ENCODE data around the gene OTX1.

OTX1 gene

DNA sequence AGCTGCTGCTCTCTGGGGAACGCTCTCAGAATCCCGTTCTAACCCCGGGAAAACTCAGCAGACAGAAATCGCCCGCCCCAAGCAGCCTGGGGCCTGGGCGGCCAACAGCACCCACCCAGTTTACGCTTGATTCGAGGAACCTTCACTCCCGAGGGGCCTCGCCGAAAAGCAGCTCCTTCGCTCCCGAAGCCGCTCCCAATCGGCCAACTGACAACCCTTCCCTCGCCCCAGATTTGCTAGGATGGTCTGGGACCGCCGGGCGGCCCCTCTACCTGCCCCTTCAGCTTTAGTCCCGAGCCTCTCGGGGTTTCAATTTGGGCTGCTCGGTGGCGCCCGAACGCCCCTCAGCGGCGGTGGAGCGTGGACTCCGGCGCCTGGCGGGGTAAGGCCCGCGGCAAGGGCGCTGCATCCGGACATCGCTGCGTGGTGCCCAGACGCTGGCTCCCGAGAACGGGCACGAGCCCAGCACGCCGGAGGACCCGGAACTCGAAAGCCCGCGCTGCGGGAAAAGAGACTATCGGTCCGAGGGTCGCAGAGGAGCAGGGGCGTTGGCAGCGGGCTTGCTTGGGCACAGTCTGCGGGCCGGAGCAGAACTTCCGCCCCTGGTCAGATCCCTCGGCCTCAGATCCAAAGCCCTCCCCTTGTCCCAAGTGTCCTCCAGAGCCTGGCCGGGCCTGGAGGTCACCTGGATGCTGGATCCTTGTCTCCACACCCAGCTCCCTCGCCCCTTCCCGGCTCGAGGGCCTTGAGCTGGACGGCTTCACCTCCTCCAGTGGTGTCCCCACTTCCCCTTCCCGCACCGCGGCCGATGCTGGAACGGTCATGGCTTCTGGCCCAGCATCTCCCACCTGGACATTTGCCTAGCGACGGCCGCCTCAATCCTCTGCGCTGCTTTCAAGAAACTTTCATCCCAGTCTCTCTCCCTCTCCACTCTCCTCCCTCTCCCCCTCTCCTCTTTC, 3.0 kb upstream of the OTX1 start:
- peak; percentile 15 for DNase-seq (ENCODE audit: low spot score)

DNA sequence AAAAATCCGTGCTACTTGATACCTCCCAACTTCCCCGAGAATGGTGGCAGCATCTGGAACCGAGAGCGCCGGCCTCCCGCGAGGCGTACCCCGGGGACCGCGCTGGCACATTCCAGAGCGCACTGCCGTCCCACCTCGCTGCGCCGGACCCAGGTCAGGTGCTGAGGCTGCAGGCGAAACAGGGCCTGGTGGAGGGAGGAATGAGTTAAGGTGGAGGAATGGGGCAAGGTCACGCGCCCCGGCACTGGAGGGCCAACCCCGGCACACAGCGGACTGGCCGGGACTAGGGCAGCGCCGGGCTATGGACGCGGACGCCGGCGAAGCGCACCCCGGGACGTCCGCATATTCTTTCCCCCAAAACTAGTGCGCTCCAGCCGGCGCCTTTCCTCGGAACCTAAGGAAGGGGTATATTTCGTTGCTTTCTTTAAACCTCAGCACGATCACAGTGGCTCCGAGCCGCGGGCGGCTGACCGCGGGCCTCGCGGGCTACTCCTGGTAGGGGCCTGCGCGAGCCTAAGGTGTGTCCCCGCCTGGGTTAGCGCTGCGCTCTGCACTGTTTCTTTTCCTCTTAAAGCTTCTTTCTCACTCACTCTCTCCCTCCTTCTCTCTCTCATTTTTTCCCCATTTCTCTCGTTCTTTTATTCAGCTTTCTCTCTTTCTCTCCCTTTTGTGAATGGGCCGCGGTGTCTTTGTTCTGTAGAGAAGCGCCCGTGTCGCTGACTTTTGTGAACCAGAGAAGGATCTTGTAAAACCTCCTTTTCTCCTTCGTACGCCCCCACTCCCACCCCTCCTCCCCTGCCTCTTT, 2.1 kb upstream of the OTX1 start:
- no peak for DNase-seq (ENCODE audit: low spot score)

DNA sequence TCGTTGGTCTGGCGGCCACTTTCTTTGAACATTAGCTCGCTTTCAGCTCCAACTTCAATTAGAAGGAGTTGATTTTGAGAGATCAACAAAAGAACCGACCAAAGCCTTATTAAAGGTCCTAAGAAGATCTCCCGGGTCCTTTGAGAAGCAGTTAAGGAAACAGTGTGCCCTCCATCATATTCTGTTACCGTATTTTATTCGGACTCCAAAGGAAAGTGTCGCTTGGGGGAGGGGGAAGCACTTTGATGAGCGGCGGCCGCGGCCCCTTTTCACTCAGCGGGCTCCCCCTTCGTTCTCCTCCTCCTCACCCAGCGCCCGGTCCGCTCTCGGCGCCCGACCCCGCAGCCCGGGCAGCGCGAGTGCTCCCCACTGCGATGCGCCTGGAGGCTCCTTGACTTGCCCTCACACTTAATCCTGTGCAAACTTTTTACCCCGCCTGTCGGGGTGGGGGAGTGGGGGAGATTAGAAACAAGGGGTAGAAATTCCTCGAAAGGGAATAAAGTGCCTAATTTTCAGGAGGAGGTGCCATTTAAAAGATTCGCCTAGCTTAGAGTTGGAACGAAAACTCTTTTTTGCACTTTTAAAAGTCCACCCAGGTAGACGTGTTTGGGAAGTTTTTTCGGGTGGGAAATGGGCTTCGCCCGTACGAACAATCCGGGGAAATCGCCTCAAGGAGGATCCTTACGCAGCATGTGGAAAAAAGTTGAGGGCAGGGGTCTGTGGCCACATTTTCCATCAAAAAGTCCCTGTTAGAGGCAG, 1.2 kb upstream of the OTX1 start:
- no peak for DNase-seq (ENCODE audit: low spot score)

DNA sequence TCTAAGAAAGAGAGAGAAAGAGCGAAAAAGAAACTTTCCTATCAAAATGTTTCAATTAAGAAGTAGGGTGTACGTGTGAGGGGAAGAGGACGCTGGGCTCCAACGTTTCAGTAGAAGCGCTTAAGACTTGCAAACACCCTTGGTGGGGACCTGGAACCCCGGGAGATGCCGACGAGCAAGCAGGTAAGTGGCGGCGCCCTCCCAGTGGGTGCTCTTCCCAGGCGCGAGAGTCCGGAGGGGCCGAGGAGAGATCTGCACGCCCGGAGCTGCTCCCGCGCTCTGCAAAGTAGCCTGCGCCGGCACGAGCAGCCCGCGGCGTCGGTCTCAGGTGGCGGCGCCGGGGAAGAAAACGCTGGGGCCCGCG, 678 bp upstream of the OTX1 start:
- DNase-seq (ENCODE audit: low spot score): no peak

DNA sequence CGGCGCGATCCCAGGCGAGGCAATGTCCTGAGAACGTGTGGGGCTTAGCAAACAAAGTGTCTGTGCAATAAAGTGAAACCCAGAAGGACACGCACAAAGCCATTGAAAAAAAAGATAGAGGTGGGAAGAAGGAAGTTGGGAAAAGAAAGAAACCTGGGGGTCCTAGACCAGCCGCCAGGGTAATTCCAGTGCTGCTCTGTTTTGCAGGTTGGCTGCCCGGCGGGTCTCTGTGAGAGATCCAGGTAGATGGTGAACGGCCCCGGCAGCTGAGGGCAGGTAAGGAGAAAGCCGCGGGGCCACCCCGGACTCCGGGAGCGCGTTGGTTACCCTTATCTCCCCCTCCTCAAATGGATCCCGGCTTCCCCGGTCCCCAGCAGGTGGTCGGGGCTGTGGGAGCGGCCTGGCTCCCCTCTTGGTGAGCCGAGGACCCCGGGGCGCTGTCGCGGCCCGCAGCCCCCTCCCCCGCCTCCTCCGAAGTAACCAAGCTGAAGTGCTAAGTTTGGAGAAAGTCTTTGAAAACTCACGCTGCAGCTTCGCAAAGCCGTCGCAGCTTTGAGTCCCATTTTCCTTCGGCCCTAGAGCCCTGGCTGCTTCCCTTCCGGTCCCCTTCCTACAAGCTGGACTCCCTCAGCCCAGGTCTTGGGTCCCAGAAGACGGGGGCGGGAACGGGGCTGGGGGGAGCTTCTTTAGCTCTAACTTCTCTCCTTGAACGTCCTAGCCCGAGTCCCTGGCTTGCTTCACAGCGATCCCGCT, 588 bp downstream of the OTX1 start:
- DNase-seq (ENCODE audit: low spot score): no peak

DNA sequence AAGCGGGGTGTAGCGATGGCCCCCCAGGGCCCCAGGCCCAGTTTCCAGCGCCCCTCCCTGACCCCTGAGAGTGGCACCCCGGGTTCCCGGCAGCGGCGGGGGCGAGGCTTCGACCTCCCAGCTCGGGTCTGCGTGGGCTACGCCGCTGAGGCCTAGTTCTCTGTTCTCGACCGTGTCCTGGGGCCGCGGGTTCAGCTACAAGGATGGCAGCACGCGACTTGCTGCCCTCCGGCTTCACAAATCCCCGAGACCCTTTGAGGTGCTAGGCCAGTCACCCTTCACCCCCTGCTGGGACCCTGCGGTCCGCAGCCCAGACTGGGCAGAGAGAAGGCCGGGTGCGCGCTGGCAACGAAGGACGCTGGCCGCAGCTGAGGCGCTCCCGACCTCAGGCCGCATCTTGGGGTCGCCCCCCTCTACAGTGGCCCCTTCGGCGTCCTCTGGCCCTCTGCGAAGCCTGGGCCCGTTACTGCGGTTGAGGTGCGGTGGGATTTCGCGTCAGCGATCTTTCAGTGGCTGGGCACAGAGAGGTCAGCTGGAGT, 1.2 kb downstream of the OTX1 start:
- no peak for DNase-seq (ENCODE audit: low spot score)

DNA sequence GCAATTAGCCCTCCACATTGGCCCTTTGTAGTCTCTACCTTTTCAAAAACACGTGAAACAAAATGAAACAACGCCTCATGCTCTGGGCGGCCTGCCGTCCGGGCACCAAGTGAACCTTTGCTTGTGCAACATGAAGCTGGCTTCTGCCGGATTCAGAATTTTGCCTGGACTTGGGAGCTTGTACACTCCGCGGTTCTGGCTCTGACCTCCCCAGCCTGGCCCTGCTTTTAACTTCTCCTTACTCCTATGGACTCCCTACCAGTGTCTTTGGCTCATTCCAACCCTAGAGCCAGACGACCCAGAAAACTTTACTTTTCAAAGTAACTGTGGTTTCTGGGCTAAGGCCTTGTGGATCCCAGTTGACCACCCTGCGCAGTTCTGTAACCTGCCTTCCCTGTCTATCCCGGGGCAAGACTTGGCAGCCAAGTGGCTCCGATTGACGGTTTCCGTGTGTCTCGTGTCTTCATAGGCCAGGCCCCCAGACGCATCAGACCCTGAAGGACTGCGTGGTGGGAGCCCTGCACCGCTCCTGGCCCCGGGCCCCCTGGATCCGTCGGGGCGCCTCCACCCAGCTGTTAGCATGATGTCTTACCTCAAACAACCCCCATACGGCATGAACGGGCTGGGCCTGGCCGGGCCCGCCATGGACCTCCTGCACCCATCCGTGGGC, 1.9 kb downstream of the OTX1 start:
- no peak for DNase-seq (ENCODE audit: low spot score)

DNA sequence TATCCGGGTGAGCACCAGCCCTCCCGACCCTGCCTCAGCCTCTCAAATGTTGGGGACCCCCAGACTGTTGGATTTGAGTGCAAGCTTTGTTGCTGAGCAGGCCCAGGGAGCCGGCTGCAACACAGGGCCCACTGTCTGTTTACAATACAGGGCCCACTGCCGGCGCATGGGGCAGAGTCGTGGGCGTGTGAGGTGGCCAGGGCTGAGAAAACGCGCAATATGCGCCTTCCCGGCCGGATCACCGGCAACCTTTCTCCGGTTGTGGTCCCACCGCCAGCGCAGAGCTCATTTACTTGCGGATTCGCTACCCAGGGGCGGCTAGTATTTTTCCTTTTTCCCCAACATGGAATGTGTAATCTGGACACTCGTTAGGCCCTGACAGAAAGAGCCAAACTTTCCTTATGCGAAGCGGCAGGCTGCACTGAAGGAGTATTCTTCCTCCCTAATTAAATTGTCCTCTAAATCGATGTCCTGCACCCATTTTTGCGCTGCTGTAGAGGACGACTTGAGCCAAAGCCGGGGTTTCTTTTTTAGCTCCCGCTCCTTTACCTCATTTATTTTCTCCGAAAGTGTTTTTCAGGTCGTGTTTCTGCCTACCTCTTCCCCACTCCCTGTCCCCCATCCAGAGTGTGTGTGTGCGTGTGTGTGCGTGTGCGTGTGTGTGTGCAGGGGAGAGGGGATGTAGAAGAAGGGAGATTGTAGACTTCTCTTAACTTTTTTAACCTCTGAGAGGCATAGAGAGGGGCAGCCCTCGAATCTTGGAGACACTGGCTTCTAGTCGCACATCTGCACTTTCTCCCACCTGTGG, 2.7 kb downstream of the OTX1 start:
- DNase-seq (ENCODE audit: low spot score): no peak

DNA sequence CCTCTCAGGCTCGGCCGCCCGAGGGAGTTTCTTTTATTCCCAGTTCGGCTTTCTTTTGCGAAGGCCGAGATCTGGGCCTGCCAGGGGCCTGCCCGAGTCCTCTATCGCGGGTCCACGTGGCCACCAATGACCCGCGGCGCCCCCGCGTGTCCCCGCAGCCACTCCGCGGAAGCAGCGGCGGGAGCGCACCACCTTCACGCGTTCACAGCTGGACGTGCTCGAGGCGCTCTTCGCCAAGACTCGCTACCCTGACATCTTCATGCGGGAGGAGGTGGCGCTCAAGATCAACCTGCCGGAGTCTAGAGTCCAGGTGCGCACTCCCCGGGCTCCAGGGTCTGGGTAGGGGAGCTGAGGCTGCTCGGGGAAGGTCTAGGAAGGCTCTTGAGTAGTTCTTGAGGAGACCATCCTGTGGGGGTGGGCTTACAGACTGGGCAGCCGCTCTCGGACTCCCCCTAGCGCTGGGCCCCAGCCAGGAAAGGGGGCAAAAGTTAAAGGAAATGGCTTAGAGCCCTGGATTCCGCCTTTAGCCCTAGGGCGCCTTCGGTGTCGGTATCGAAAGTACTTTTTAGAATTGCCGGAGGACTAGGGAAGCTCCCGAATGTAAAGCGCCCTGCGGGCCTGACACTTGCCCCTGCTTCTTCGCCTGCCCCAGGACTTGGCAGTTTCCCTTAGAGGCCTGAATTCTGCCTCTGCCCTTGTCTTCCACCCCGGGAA, 3.4 kb downstream of the OTX1 start:
- DNase-seq (ENCODE audit: low spot score): no peak

DNA sequence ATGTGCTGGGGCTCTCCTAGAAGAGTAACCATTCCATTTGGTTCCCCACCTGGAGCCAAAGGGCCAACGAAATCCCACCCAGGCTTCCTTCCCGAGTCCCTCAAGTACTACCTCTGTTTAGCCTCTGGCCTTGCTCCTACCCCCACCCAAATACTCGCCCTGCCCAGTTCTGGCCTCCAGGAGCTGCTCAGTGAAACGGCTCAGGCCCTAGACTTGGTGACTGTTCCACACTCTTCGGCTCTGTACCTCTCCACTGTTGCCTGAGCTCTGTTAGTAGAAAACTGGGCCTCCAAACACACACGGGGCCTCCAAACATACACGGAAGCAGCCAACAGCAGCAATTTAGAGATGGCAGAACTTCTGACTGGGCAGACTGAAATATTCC, 4.2 kb downstream of the OTX1 start:
- no peak for DNase-seq (ENCODE audit: low spot score)

DNA sequence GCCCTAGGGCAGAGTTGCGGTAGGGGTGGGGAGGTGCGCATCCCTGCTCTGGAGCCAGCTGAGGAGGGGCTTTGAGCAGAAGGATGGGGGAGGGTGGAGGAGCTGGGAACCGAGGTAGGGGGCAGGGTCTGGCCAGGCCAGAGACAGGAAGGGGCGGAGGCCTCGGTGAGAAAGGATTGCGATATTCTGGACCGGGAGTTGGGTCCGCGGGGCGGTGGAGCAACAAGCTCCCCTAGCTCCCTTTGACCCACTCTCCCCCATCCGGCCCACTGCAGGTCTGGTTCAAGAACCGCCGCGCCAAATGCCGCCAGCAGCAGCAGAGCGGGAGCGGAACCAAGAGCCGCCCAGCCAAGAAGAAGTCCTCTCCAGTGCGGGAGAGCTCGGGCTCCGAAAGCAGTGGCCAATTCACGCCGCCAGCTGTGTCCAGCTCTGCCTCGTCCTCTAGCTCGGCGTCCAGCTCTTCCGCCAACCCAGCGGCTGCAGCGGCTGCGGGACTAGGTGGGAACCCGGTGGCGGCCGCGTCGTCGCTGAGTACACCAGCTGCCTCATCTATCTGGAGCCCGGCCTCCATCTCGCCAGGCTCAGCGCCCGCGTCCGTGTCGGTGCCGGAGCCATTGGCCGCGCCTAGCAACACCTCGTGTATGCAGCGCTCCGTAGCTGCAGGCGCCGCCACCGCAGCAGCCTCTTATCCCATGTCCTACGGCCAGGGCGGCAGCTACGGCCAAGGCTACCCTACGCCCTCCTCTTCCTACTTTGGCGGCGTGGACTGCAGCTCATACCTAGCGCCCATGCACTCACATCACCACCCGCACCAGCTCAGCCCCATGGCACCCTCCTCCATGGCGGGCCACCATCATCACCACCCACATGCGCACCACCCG, 4.8 kb downstream of the OTX1 start:
- DNase-seq (ENCODE audit: low spot score): peak; percentile 3

DNA sequence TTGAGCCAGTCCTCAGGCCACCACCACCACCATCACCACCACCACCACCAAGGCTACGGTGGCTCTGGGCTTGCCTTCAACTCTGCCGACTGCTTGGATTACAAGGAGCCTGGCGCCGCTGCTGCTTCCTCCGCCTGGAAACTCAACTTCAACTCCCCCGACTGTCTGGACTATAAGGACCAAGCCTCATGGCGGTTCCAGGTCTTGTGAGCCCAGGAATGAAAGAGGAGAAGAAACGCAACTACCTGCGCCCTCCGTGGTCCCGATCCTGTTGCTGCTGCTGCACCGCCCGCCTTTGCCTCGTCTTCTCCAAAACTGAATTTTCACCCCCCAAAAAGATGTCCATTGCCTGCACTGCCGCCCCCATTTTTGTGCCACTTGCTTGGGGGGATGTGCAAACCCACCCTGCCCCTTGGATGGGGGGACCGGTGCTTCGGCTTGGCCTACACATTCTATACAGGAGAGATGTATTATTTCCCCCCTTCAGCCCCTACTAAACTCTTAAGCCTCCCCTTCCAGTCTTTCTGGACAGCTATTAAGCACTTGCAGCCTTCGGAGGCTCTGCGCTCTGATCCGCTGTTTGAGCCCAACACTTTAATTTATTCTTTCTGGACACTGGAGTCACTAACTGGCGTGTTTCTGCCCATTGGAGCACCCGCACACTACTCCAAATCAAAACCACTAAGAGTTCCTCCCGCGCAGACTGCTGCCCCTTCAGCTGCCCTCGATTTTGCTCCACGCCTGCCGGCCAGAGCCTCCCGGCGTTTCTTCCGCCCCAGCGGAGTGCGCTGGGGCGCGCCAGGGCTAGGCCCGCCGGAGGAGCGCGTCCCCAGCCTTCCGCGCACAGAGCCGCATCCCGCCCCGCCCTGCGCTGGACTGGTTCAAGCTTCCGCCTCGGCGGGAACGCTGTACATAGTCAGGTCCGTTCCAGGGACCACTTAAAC, 5.7 kb downstream of the OTX1 start:
- no peak for DNase-seq (ENCODE audit: low spot score)

DNA sequence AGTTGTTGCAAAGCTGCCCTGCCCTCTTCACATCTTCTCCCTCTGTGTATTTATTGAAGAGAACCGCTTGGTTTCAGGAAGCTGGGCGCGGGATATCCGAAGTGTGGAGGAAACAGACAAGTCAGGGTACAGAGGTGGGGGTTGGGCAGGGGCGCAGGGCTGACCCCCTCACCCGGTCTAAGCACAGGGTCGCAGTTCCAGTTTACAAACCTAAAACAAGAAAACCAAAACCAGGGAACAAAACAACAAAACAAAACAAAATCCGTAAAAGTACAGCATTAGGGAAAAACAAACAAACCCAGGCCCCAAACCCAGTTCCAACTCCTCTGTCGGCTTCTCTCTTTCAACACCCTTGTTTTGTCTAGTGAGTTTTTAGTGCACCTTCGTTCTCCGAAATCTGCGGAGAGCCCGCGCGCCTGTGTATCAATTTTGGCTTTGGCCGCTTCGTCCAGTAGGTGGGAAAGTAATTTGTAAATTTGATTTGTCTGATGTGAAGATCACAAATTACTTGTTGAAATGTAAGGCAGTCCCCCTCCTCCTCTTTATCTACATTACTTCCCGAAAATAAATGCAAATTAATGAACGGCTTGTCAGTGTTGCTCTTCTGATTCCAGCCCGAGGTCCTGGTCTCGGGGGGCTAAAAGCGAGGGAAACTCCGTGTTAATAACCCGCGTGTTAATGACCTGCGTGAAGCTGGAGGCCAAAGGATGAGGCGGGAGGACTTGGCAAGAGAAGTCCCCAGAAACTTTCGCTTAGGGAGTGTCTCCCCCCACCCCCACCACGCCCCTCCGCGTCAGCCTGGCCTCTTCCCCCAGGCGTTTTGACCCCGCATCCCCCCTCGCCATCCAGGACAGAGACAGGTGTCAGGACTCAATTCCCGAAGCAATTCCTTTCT, 6.9 kb downstream of the OTX1 start:
- no peak for DNase-seq (ENCODE audit: low spot score)

DNA sequence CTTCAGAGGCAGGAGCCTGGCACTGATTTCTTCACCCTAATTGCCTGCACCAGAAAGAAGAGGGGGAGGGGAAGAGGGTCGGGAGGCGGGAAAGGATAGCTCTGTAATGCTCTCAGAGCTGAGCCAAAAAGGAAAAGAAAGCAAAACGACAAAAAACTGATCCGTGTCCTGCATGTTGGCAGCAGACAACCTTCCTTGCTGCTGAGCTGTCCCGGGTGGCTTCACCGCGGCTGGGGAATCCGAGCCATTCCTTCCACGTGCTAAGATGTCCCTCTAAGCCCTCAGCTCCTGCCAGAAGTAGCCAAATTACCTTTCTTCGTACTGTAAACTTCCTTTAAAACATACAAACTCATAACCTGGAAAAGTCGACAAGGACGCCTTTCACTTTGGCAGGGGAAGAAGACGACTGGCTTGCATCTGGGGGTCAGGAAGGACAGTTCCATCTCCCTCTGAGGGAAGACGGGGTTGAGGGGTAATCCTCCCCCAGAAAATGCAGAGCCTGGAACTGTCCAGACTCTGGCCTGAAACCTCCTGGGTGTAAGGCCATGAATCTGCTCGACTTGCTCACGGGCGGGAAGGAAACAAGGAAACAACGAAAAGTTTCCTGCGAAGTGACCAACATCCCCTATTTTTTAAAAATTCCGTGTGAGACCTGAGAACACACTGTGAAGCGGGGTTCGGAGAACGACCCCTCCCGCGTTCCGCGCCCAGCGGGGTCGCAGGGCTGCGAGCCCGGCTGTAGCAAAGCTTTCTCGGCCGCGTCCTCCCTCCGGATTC, 7.7 kb downstream of the OTX1 start:
- DNase-seq (ENCODE audit: low spot score): peak; percentile 6

Measured in Ammon's horn (tissue), 1 donor.